H1 (cell line): Measurements from ENCODE around the gene KCNC4. TPM values are rescaled to one million over a fixed set of nuclear protein-coding genes. Genes with fewer than 3 reads are reported as not detected.

Experiments used
- ATF3 ChIP-seq: IDR thresholded peaks from 2 replicates; pipeline ENCODE4 v1.6.1; 2011; ENCODE audit warnings: low read depth, mild to moderate bottlenecking, low read length; ENCODE audit not compliant: insufficient read depth
- CHD7 ChIP-seq: fragments of 300-600 bp; sonication (generic); IDR thresholded peaks from 2 replicates; pipeline ENCODE4 v1.7.1; 2012; ENCODE audit warnings: low read length, moderate library complexity, mild to moderate bottlenecking, inconsistent platforms; ENCODE audit not compliant: insufficient replicate concordance
- RXRA ChIP-seq: IDR thresholded peaks from 2 replicates; pipeline ENCODE4 v1.6.1; 2011; ENCODE audit warnings: low read depth, mild to moderate bottlenecking, low read length, moderate library complexity; ENCODE audit not compliant: insufficient read depth
- SP4 ChIP-seq: IDR thresholded peaks from 2 replicates; pipeline ENCODE4 v1.6.1; 2012; ENCODE audit warnings: low read length, inconsistent platforms
- TAF1 ChIP-seq: IDR thresholded peaks from 2 replicates; pipeline ENCODE4 v1.6.1; 2011; ENCODE audit warnings: mild to moderate bottlenecking, low read depth, low read length
- polyA plus RNA-seq, 7 experiments: library from polyadenylated mRNA; depleted of rRNA in 3 of 7; stranded (reverse) in 5 of 7; unstranded in 2 of 7; fragments of >200 nt in 5 of 7; fragments of 200-250 nt in 2 of 7; gene quantifications; 1 replicate in 5 of 7; 2 replicates in 1 of 7; 4 replicates in 1 of 7; pipeline versions ENCODE4 v1.2.1 to v1.2.3, GENCODE V29; 2011 to 2013; ENCODE audit warnings: missing spikeins in 2 of 7, mixed read lengths in 2 of 7
- total RNA-seq: library from RNA; stranded (reverse); fragmentation: NEBNext Ultra II Directional; extraction: Animal tissue kit (Norgen Biotek cat#: 25700); gene quantifications from 2 replicates; pipeline ENCODE4 v1.2.1, GENCODE V29; 2021

The KCNC4 gene
- total and polyA plus RNA-seq, 2 of the 8 experiments (the other 6 are each of a cell fraction or from before 2014, with no cell fraction given): 8.1 to 11.2 TPM

DNA sequence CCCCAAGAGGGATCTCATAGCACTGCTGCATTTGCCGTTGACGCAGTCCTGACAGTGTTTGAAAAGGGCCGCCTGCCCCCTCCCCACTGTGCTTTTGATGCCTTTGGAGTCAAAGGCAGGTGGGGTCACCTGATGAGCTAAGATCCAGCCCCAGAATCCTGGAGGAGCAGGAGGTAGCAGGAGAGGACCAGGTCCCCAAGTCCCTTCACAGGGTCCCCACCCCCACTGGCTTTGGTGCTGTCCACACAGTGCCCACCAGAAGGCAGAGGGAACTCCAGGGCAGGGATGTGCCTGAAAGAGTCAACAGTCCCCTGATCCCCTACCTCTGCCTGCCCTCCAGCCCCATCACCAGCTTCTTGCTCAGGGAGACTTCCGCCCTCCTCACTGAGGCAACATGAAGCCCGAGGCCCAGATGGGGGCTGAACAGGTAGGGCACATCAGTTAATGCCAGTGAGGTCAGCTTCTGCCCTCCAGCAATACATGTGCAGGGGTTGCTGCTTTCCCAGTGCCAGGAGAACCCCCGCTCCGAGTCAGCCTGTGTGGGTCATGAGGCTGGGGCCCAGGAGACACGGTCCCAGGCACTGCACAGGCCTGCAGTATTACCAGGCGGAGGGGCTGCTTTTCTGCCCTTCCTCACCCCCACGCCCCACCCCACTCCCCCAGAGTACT lies 8.8 kb upstream of the KCNC4 start (continued):
- TF ChIP-seq SP4: no peak
- no peak for TF ChIP-seq CHD7
- TF ChIP-seq RXRA: no peak
- TF ChIP-seq ATF3: no peak
- TF ChIP-seq TAF1: no peak
